Measurements from ENCODE around the gene PILRA. TPM values are rescaled to one million over a fixed set of nuclear protein-coding genes. Genes with fewer than 3 reads are reported as not detected.

The PILRA gene
- total and polyA plus RNA-seq, 2 of the 13 experiments (the other 11 are each of a cell fraction or from before 2014, with no cell fraction given) = 0.13 to 1.3 TPM

GRCh38 chr7:100411101-100411500, 37.8 kb downstream of the PILRA start:
- Histone ChIP-seq H3K9ac (ENCODE audit: insufficient read depth, low read depth, low read length) (no peak overlapping the region), H2AFZ (ENCODE audit: low read length) (no peak overlapping the region), H4K20me1 (ENCODE audit: insufficient read depth, low read length) (no peaks in the 10 kb centered on the region), H3K4me2 (ENCODE audit: low read depth, low read length) (no peak overlapping the region), H3K27ac (ENCODE audit: extremely low read length, insufficient read depth, low read length) (no peak overlapping the region), H3K4me3 (replicated peaks in 1 of 3; ENCODE audit: insufficient read depth in 1 of 3, low read depth in 2 of 3, low read length in 3 of 3) (no peak overlapping the region), H3K79me2 (ENCODE audit: insufficient read depth, low read length) (no peaks in the 10 kb centered on the region), H3K27me3 (ENCODE audit: control insufficient read depth in 1 of 2, insufficient read depth in 2 of 2, low read length in 2 of 2) (peaks cover 0 to 6% of the 10 kb centered on the region in 2 experiments; a peak in 4 of 5 replicates), H3K9me3 (ENCODE audit: low read length) (no peaks in the 10 kb centered on the region), H3K36me3 (replicated peaks in 1 of 2; ENCODE audit: control insufficient read depth in 1 of 2, insufficient read depth in 2 of 2, low read length in 2 of 2) (no peaks in the 10 kb centered on the region), H3K4me1 (ENCODE audit: insufficient read depth, low read length) (no peaks in the 10 kb centered on the region)
- POLR2A ChIA-PET = no interaction called here
- FAIRE-seq (no peak), ATAC-seq (no peak), DNase-seq (ENCODE audit: low spot score) (no peak)
- WGBS (ENCODE audit: low lambda C conversion rate) = 61% methylated on average over 6 of the region's 6 CpGs
- no TSS peak for BruUV-seq (replicated peaks)
- CTCF ChIA-PET (ENCODE audit: low intra/inter-chr PET ratio, low total read pairs) = no interaction called here
- intact Hi-C loops (cut with micrococcal nuclease; ENCODE audit: unreplicated experiment) (no loop called here), in situ Hi-C loops (cut with HindIII; ENCODE audit: extremely low pct_ligation_motif_present, low pct_unique_long_range_greater_than_20kb) (no loop called here)
- TF ChIP-seq KLF15 (CRISPR knock-in tag; IDR thresholded peaks at IDR 0.05; ENCODE audit: borderline replicate concordance) (no peak), BCL6 (CRISPR knock-in tag; IDR thresholded peaks at IDR 0.05) (no peak), RBFOX2 (IDR thresholded peaks at IDR 0.05; ENCODE audit: low read depth, low read length) (no peak)

- in situ Hi-C loops (cut with HindIII; ENCODE audit: extremely low pct_ligation_motif_present, low pct_unique_long_range_greater_than_20kb) (no loop called here), intact Hi-C loops (cut with micrococcal nuclease; ENCODE audit: unreplicated experiment) (no loop called here)
- Histone ChIP-seq H3K4me1 (ENCODE audit: insufficient read depth, low read length) (no peaks in the 10 kb centered on the region), H3K27ac (ENCODE audit: extremely low read length, insufficient read depth, low read length) (no peak overlapping the region), H3K4me2 (ENCODE audit: low read depth, low read length) (no peak overlapping the region), H3K79me2 (ENCODE audit: insufficient read depth, low read length) (no peaks in the 10 kb centered on the region), H3K9me3 (ENCODE audit: low read length) (no peaks in the 10 kb centered on the region), H4K20me1 (ENCODE audit: insufficient read depth, low read length) (no peaks in the 10 kb centered on the region), H3K36me3 (replicated peaks in 1 of 2; ENCODE audit: control insufficient read depth in 1 of 2, insufficient read depth in 2 of 2, low read length in 2 of 2) (no peaks in the 10 kb centered on the region), H3K9ac (ENCODE audit: insufficient read depth, low read depth, low read length) (no peak overlapping the region), H3K4me3 (replicated peaks in 1 of 3; ENCODE audit: insufficient read depth in 1 of 3, low read depth in 2 of 3, low read length in 3 of 3) (no peak overlapping the region), H3K27me3 (ENCODE audit: control insufficient read depth in 1 of 2, insufficient read depth in 2 of 2, low read length in 2 of 2) (no peaks in the 10 kb centered on the region; a peak in 2 of 5 replicates), H2AFZ (ENCODE audit: low read length) (no peak overlapping the region)
- ChIA-PET POLR2A (interaction anchor here (1.3 kb wide), 1 partner anchor 16 kb away, joined by 3 read pairs; no protein-coding TSS in a partner anchor), CTCF (ENCODE audit: low intra/inter-chr PET ratio, low total read pairs) (no interaction called here)
- no TSS peak for BruUV-seq (replicated peaks)
- no peak for FAIRE-seq
- no peak for ATAC-seq
- no peak for DNase-seq (ENCODE audit: low spot score)
- TF ChIP-seq ZNF644 (CRISPR knock-in tag; IDR thresholded peaks at IDR 0.05; ENCODE audit: low read depth) (no peak), ZNF354B (CRISPR knock-in tag; IDR thresholded peaks at IDR 0.05) (no peak), TCF7 (IDR thresholded peaks at IDR 0.05; ENCODE audit: low read depth) (no peak), ZNF570 (CRISPR knock-in tag; IDR thresholded peaks at IDR 0.05; ENCODE audit: borderline replicate concordance) (no peak), ZMAT3 (CRISPR knock-in tag; conservative IDR thresholded peaks at IDR 0.05) (no peak), MATR3 (CRISPR knock-in tag; IDR thresholded peaks at IDR 0.05) (no peak), PPARG (CRISPR knock-in tag; conservative IDR thresholded peaks at IDR 0.05) (no peak), E2F5 (CRISPR knock-in tag; conservative IDR thresholded peaks at IDR 0.05) (no peak), ZNF775 (CRISPR knock-in tag; IDR thresholded peaks at IDR 0.05; ENCODE audit: borderline replicate concordance) (no peak), REXO4 (CRISPR knock-in tag; IDR thresholded peaks at IDR 0.05; ENCODE audit: borderline replicate concordance) (no peak), ZNF280B (CRISPR knock-in tag; IDR thresholded peaks at IDR 0.05; ENCODE audit: borderline replicate concordance) (no peak), ESRRA (CRISPR knock-in tag; IDR thresholded peaks at IDR 0.05; ENCODE audit: low read depth) (no peak), ATF4 (CRISPR knock-in tag; IDR thresholded peaks at IDR 0.05) (no peak), ZNF224 (CRISPR knock-in tag; IDR thresholded peaks at IDR 0.05) (no peak), FLYWCH1 (CRISPR knock-in tag; IDR thresholded peaks at IDR 0.05) (no peak)
Measured at GRCh38 chr7:100413346-100413745, 40.1 kb downstream of the PILRA start.

All from HepG2 (cell line).